ENCODE data around the gene IL1RN.
A peak's percentile ranks its signal among the peaks of the same experiment; 100 is the strongest.
"Not testable (repeated sequence)": the region's sequence is repeated elsewhere in the genome, so short reads cannot be mapped to it uniquely, and the experiment has no call there.

IL1RN gene, protein sequence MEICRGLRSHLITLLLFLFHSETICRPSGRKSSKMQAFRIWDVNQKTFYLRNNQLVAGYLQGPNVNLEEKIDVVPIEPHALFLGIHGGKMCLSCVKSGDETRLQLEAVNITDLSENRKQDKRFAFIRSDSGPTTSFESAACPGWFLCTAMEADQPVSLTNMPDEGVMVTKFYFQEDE

DNA sequence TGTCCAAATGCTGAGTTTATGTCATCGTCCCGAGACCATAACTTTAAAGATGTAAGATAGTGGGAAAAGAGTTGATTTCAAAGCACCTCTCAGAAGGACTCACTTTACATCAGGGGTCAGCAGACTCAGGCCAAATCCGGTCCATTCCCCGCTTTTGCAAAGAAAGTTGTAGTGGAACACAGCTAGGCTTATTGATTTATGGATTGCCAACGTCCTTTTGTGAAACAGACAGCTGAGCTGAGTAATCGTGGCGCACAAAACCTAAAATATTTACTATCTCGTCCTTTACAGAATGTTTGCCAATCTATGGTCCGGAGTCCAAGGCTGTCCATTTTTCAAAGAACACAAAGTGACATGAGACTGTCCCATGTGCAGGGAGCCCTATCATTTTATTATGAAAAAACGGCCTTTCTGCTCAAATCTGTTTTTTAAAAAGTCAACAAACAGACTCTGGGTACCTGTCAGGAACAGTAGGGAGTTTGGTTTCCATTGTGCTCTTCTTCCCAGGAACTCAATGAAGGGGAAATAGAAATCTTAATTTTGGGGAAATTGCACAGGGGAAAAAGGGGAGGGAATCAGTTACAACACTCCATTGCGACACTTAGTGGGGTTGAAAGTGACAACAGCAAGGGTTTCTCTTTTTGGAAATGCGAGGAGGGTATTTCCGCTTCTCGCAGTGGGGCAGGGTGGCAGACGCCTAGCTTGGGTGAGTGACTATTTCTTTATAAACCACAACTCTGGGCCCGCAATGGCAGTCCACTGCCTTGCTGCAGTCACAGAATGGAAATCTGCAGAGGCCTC is at the start of gene IL1RN:
Gene IL1RN (plus strand): TSS at position 754 of the 801 bp plus-strand sequence. CDS start 27 bp downstream, at position 781.
- DNase-seq = no peak

- no peak for DNase-seq
These were observed 49.5 kb upstream of the IL1RN start for GRCh38 chr2:113077921-113078320.

- no peak for DNase-seq
These were observed 49.0 kb upstream of the IL1RN start for GRCh38 chr2:113078350-113078839.

GRCh38 chr2:113079131-113079530 is 48.3 kb upstream of the IL1RN start:
- DNase-seq = no peak

GRCh38 chr2:113080134-113080533 is 47.3 kb upstream of the IL1RN start:
- DNase-seq = peak; percentile 22

GRCh38 chr2:113081488-113082210 is 45.7 kb upstream of the IL1RN start:
- no peak for DNase-seq

- DNase-seq = no peak
These were observed 44.1 kb upstream of the IL1RN start for GRCh38 chr2:113083296-113083695.

DNA sequence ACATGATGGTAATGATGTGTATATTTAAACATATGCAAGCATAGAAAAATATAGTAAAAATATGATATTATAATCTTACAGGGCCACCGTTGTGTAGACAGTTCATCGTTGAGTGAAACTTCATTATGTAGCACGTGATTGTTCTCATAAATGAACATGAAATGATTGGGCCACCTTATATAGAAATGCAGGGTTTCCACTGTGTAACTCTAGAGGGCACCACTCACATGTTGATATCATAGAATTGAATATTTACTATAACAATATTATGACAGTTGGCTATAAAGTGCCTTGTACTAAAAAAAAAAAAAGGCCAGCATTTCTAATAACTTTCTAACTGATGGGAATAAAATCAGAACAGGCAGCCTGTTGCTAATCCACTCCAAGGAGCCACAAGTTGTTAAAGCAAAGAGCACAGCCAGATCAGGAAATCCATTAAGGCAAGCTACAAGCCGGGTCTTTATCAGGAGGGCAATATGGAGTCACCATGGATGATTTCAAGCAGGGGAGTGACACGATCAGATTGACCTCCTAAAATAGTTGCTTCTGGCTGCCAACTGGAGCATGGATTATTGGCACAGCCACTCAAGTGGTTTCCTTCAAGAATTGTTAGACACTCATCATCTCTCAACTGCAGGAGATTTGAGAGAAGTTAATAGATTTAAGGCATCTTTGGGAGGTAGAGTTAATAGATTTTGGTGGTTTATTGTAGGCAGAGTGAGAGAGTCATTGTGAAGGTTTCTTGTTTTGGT is 43.0 kb upstream of the IL1RN start:
- no peak for DNase-seq

DNA sequence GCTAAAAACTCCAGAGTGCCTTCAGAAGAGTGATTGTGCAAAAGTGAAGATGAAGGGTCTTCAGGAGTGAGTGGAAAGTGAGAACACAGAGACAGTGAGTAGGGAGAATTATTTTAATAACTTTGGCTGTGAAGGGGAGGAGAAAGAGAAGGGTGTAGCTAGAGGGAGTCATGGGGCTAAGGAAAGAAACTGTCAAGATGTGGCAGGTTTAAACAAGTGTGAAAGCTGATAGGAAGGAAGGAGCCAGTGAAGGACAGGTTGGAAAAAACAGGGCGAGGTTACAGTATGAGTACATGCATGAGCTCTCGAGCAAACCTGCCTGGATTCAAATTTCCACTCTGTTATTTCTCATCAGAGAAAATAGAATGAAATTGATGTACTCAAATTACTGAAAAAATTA is 41.9 kb upstream of the IL1RN start:
- DNase-seq = no peak

- DNase-seq = no peak
These were observed 39.0 kb upstream of the IL1RN start for GRCh38 chr2:113088213-113088992.

DNA sequence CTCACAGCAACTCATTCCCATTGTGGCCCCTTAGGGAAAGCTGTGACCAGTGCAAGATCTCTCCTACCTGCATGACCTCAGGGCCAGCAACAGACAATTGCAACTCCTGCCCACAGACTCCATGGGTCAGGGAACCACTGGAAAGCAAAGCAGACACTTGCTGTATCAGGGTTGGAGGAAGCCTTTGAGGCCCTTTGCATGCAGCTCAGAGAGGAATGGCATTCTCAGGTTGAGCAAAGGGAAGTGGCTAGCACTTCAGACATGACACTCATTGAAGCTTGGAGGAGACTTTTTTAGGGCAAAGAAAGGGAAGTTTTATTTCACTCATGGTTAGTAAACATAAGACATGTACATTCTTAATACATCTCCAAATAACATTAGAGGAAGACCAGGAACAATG is 37.5 kb upstream of the IL1RN start:
- no peak for DNase-seq

GRCh38 chr2:113091231-113091896 is 36.0 kb upstream of the IL1RN start:
- DNase-seq = no peak

- DNase-seq = no peak
These were observed 34.4 kb upstream of the IL1RN start for GRCh38 chr2:113092864-113093612.

- DNase-seq = no peak
These were observed 33.8 kb upstream of the IL1RN start for GRCh38 chr2:113093613-113093977.

- not testable (repeated sequence) for DNase-seq
These were observed 31.1 kb upstream of the IL1RN start for GRCh38 chr2:113096306-113096705.

DNA sequence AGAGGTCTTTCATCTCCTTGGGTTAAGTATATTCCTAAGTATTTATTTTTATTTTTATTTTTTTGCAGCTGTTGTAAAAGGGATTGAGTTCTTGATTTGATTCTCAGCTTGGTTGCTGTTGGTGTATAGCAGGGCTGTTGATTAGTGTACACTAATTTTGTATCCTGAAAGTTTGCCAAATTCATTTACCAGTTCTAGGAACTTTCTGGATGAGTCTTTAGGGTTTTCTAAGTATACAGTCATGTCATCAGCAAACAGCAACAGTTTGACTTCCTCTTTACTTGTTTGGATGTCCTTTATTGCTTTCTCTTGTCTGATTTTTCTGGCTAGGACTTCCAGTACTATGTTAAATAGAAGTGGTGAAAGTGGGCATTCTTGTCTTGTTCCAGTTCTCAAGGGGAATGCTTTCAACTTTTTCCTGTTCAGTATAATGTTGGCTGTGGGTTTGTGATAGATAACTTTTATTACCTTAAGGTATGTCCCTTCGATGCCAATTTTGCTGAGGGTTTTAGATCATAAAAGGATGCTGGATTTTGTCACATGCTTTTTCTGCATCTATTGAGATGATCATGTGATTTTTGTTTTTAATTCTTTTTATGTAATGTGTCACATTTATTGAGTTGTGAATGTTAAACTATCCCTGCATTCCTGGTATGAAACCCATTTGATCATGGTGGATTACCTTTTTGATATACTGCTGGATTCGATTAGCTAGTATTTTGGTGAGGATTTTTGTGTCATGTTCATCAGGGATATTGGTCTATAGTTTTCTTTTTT is 30.4 kb upstream of the IL1RN start:
- DNase-seq = not testable (repeated sequence)

DNA sequence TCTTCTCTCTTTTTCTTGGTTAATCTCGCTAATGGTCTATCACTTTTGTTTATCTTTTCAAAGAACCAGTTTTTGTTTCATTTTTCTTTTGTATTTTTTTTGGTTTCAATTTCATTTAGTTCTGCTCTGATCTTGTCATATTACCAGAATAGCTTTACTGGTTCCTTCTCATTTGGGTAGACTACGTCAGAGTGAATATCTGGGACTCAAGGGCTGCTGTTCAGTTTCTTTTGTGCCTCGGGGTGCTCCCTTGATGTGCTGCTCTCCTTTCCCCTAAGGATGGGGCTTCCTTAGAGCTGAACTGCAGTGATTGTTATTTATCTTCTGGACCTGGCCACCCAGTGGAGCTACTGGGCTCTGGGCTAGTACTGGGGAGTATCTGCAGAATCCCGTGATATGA is 29.4 kb upstream of the IL1RN start:
- no peak for DNase-seq

DNA sequence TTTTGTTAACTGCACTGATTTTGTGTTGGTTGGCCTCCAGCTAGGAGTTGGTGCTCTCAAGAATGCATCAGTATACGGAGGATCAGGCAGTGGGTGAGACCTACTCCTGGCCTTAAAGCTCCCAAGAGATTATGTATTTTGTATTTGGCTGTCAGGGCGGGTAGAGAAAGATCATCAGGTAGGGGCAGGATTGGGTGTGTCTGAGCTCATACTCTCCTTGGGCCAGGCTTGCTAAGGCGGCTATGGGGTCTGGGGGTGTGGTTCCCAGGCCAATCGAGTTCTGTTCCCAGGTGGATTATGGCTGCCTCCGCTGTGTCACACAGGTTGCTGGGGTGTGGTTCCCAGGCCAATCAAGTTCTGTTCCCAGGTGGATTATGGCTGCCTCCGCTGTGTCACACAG is 28.9 kb upstream of the IL1RN start:
- no peak for DNase-seq

- DNase-seq = no peak
These were observed 25.3 kb upstream of the IL1RN start for GRCh38 chr2:113102133-113102532.

DNA sequence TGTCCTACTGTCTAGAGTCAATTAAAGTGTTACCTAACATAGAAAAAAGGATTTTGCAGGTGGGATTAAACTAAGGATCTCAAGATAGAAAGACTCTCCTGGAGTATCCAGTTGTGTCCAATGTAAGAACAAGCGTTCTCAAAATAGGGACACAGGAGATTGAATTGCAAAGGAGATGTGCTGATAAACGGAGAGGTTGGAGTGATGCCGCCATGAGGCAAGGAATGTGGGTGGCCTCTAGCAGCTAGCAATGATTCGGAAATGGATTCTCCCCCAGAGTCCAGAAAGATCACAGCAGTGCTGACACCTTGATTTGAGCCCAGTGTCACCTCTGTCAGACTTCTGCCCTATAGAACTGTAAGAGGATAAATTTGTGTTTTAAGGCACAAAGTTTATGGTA is 24.1 kb upstream of the IL1RN start:
- no peak for DNase-seq

All from activated CD4-positive, alpha-beta T cell treated with anti-CD3 and anti-CD28 coated beads for 1 hour (primary cell).